H9 (cell line): ENCODE results near the gene UNC13D. TPM values are rescaled to one million over a fixed set of nuclear protein-coding genes. Genes with fewer than 3 reads are reported as not detected.

ENCODE experiments used
- DNase-seq: peaks from one replicate; pipeline ENCODE4 v3.0.0-alpha.2; 2017
- H2AFZ ChIP-seq: one replicate; pipeline ENCODE4 v1.6.1; 2013; ENCODE audit warnings: mild to moderate bottlenecking, low read length, control low read depth, moderate library complexity
- H2AK5ac ChIP-seq: 2 replicates; pipeline ENCODE4 v1.6.1; 2013; ENCODE audit warnings: low read length, control low read depth, mixed read lengths; ENCODE audit not compliant: insufficient read length
- H2BK120ac ChIP-seq: one replicate; pipeline ENCODE4 v1.6.1; 2013; ENCODE audit warnings: low read depth, mild to moderate bottlenecking, low read length, control low read depth, inconsistent platforms; ENCODE audit not compliant: poor library complexity, severe bottlenecking
- H2BK12ac ChIP-seq: 2 replicates; pipeline ENCODE4 v1.6.1; 2013; ENCODE audit warnings: low read length, control low read depth, mixed read lengths, low read depth; ENCODE audit not compliant: insufficient read length
- H2BK15ac ChIP-seq: 2 replicates; pipeline ENCODE4 v1.6.1; 2013; ENCODE audit warnings: low read depth, low read length, control low read depth
- H2BK20ac ChIP-seq: one replicate; pipeline ENCODE4 v1.6.1; 2013; ENCODE audit warnings: low read depth, mild to moderate bottlenecking, low read length, control low read depth, inconsistent platforms; ENCODE audit not compliant: poor library complexity, severe bottlenecking
- H2BK5ac ChIP-seq: 2 replicates; pipeline ENCODE4 v1.6.1; 2013; ENCODE audit warnings: low read length, control low read depth, mixed read lengths; ENCODE audit not compliant: insufficient read length
- H3K14ac ChIP-seq: 2 replicates; pipeline ENCODE4 v1.6.1; 2013; ENCODE audit warnings: low read length, control low read depth; ENCODE audit not compliant: insufficient read depth
- H3K18ac ChIP-seq: 2 replicates; pipeline ENCODE4 v1.6.1; 2013; ENCODE audit warnings: low read depth, mild to moderate bottlenecking, mixed read lengths, low read length, control low read depth; ENCODE audit not compliant: insufficient read length
- H3K23ac ChIP-seq: 2 replicates; pipeline ENCODE4 v1.6.1; 2013; ENCODE audit warnings: low read length, control low read depth, mixed read lengths, low read depth; ENCODE audit not compliant: insufficient read length
- H3K23me2 ChIP-seq: 2 replicates; pipeline ENCODE4 v1.6.1; 2013; ENCODE audit warnings: low read depth, mild to moderate bottlenecking, mixed read lengths, low read length, control low read depth; ENCODE audit not compliant: insufficient read length, poor library complexity, severe bottlenecking
- H3K27ac ChIP-seq: 2 replicates; pipeline ENCODE4 v1.5.1; 2013; ENCODE audit warnings: low read length, control low read depth, mixed read lengths, low read depth; ENCODE audit not compliant: insufficient read length
- H3K27me3 ChIP-seq: 2 replicates; pipeline ENCODE4 v1.6.1; 2013; ENCODE audit warnings: low read length, control low read depth, inconsistent platforms; ENCODE audit not compliant: insufficient read depth
- H3K4ac ChIP-seq: 2 replicates; pipeline ENCODE4 v1.6.1; 2013; ENCODE audit warnings: low read depth, mild to moderate bottlenecking, control low read depth, inconsistent platforms, low read length, moderate library complexity
- H3K4me1 ChIP-seq: 2 replicates; pipeline ENCODE4 v1.6.1; 2013; ENCODE audit warnings: low read length, control low read depth, inconsistent platforms; ENCODE audit not compliant: insufficient read depth
- H3K4me2 ChIP-seq: 2 replicates; pipeline ENCODE4 v1.6.1; 2013; ENCODE audit warnings: low read length, control low read depth, mixed read lengths; ENCODE audit not compliant: insufficient read length, insufficient read depth
- H3K56ac ChIP-seq: 2 replicates; pipeline ENCODE4 v1.6.1; 2013; ENCODE audit warnings: low read depth, mild to moderate bottlenecking, mixed read lengths, low read length, control low read depth; ENCODE audit not compliant: insufficient read length
- H3K79me1 ChIP-seq: 2 replicates; pipeline ENCODE4 v1.6.1; 2013; ENCODE audit warnings: low read depth, mild to moderate bottlenecking, moderate library complexity, low read length, control low read depth, inconsistent platforms; ENCODE audit not compliant: insufficient read depth, poor library complexity, severe bottlenecking
- H3K79me2 ChIP-seq: 2 replicates; pipeline ENCODE4 v1.6.1; 2013; ENCODE audit warnings: low read length, control low read depth, inconsistent platforms; ENCODE audit not compliant: insufficient read depth
- H3K9ac ChIP-seq: 2 replicates; pipeline ENCODE4 v1.6.1; 2013; ENCODE audit warnings: low read length, control low read depth, mixed read lengths; ENCODE audit not compliant: insufficient read length; ENCODE audit errors: extremely low read depth
- H3K9me3 ChIP-seq: one replicate; pipeline ENCODE4 v1.6.1; 2013; ENCODE audit warnings: low read depth, low read length, inconsistent platforms; ENCODE audit not compliant: control insufficient read depth
- H3T11ph ChIP-seq: one replicate; pipeline ENCODE4 v1.6.1; 2013; ENCODE audit warnings: mild to moderate bottlenecking, low read length, control low read depth, inconsistent platforms
- H4K20me1 ChIP-seq: one replicate; pipeline ENCODE4 v1.6.1; 2013; ENCODE audit not compliant: control insufficient read depth, insufficient read length, insufficient read depth
- H4K5ac ChIP-seq: 2 replicates; pipeline ENCODE4 v1.6.1; 2013; ENCODE audit warnings: low read depth, mild to moderate bottlenecking, mixed read lengths, low read length, control low read depth; ENCODE audit not compliant: insufficient read length
- H4K8ac ChIP-seq: replicated peaks from 2 replicates; pipeline ENCODE4 v1.6.1; 2013; ENCODE audit warnings: low read length, control low read depth, mixed read lengths, low read depth; ENCODE audit not compliant: insufficient read length
- H4K91ac ChIP-seq: 2 replicates; pipeline ENCODE4 v1.6.1; 2013; ENCODE audit warnings: low read depth, mild to moderate bottlenecking, moderate library complexity, mixed read lengths, low read length, control low read depth; ENCODE audit not compliant: insufficient read length
- H3K27ac Mint-ChIP-seq, 3 experiments: 2 replicates in 2 of 3; 3 replicates in 1 of 3; pipeline ENCODE4 v1.8.0; 2020 to 2021; ENCODE audit warnings: mixed read lengths in 3 of 3, mild to moderate bottlenecking in 1 of 3, moderate library complexity in 1 of 3
- H3K27me3 Mint-ChIP-seq: 2 replicates; pipeline ENCODE4 v1.8.0; 2021; ENCODE audit warnings: low read depth, mild to moderate bottlenecking, moderate library complexity, mixed read lengths
- H3K36me3 Mint-ChIP-seq, 3 experiments: 2 replicates in 2 of 3; 3 replicates in 1 of 3; pipeline ENCODE4 v1.8.0; 2020 to 2021; ENCODE audit warnings: low read depth in 3 of 3, mixed read lengths in 3 of 3; ENCODE audit not compliant: insufficient read depth in 1 of 3
- H3K4me1 Mint-ChIP-seq, 2 experiments: 2 replicates each; pipeline ENCODE4 v1.8.0; 2020; ENCODE audit warnings: mixed read lengths in 2 of 2
- H3K4me3 Mint-ChIP-seq, 2 experiments: 2 replicates in 1 of 2; 3 replicates in 1 of 2; pipeline ENCODE4 v1.8.0; 2020 to 2021; ENCODE audit warnings: mild to moderate bottlenecking in 2 of 2, mixed read lengths in 2 of 2, moderate library complexity in 1 of 2
- H3K9me3 Mint-ChIP-seq, 2 experiments: 2 replicates in 1 of 2; 3 replicates in 1 of 2; pipeline ENCODE4 v1.8.0; 2020; ENCODE audit warnings: mild to moderate bottlenecking in 2 of 2, mixed read lengths in 2 of 2, moderate library complexity in 1 of 2
- WGBS: extraction: QIAGEN DNeasy Blood & Tissue Kit; methylation state at CpG from one replicate; pipeline ENCODE4 v1.1.7; 2013; ENCODE audit warnings: missing lambda C conversion rate, low lambda C conversion rate, mixed read lengths; ENCODE audit not compliant: insufficient read length; ENCODE audit errors: extremely low coverage; 5-methylcytosine and 5-hydroxymethylcytosine counted together
- total RNA-seq: library from RNA; stranded (reverse); gene quantifications from 2 replicates; pipeline ENCODE4 v1.2.1, GENCODE V29; 2021
- TF ChIP-seq, protein P1 (sequence below): fragments of 200-600 bp; sonication (generic); conservative IDR thresholded peaks from 3 replicates; pipeline ENCODE4 v1.8.0; 2021; ENCODE audit warnings: antibody characterized with exemption, mild to moderate bottlenecking

UNC13D gene
- total RNA-seq, 1 experiment from 2014 or later = 6.3 TPM

DNA sequence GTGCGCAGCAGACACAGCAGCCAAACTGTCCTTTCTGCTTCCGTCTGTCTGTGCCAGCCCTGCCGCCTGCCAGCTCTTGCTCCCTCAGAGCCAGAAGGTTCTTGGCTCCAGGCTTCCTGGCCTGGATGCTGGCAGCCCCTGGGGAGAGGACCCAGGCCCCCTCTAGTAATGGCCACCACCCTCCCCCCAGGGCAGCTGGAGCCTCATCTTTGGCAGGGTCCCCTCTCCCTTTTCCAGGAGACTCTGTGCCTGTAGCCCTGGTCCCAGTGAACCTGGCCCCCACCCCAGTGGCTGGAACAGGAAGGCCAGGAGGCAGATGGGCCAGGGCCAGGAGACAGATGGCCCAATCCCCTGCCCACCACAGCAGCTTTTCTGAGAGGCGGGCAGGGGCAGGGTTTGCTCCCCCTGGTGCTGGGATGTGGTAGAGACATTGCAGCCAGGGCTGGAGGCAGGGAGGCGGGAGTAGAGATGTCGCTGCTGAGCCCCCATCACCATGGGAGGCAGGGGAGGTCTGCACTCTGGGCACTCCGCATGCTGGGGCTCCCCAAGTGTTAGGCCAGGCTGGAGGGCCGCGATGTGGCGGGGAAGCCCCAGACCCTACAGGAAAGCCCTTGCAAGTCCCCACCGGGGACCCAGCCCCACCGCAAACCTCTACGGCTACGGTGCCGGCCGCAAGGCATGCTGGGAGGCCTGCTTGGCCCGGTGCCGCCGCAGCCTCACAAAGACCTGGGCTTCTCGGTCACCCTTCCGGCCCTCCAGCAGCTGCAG lies 16.7 kb downstream of the UNC13D start:
- Histone ChIP-seq H2AFZ (no peak overlapping the region), H2AK5ac (no peak overlapping the region), H3K9ac (no peak overlapping the region), H3K79me1 (no peaks in the 10 kb centered on the region), H2BK120ac (no peak overlapping the region), H3K27me3 (no peaks in the 10 kb centered on the region), H3K23me2 (no peaks in the 10 kb centered on the region), H3K4me2 (no peak overlapping the region), H3K14ac (no peak overlapping the region), H3K56ac (no peak overlapping the region), H3K79me2 (no peaks in the 10 kb centered on the region), H2BK5ac (no peak overlapping the region), H3K9me3 (no peaks in the 10 kb centered on the region), H3K27ac (no peak overlapping the region), H4K8ac (no peak overlapping the region), H3K4ac (no peak overlapping the region), H4K20me1 (no peaks in the 10 kb centered on the region), H3K23ac (no peak overlapping the region), H3T11ph (no peak overlapping the region), H4K91ac (no peak overlapping the region), H4K5ac (no peak overlapping the region), H2BK15ac (no peak overlapping the region), H3K18ac (no peak overlapping the region), H2BK12ac (no peak overlapping the region), H2BK20ac (no peak overlapping the region), H3K4me1 (no peaks in the 10 kb centered on the region; the same call in 1 of the 2 replicates)
- peak; percentile 97 for DNase-seq
- H3K4me1 Mint-ChIP-seq = peaks cover 20 to 27% of the 10 kb centered on the region in 2 experiments
- H3K9me3 Mint-ChIP-seq = no peaks in the 10 kb centered on the region
- H3K27me3 Mint-ChIP-seq = no peaks in the 10 kb centered on the region
- WGBS = no CpG with 5 or more reads among the region's 21 CpGs
- H3K36me3 Mint-ChIP-seq = peaks cover 0 to 14% (median 14%) of the 10 kb centered on the region in 3 experiments; a peak in 6 of 7 replicates
- H3K27ac Mint-ChIP-seq = peak overlapping the region in 2 of 3 experiments; percentile 63 to 96; a peak in 3 of 7 replicates
- TF ChIP-seq, protein P1, sequence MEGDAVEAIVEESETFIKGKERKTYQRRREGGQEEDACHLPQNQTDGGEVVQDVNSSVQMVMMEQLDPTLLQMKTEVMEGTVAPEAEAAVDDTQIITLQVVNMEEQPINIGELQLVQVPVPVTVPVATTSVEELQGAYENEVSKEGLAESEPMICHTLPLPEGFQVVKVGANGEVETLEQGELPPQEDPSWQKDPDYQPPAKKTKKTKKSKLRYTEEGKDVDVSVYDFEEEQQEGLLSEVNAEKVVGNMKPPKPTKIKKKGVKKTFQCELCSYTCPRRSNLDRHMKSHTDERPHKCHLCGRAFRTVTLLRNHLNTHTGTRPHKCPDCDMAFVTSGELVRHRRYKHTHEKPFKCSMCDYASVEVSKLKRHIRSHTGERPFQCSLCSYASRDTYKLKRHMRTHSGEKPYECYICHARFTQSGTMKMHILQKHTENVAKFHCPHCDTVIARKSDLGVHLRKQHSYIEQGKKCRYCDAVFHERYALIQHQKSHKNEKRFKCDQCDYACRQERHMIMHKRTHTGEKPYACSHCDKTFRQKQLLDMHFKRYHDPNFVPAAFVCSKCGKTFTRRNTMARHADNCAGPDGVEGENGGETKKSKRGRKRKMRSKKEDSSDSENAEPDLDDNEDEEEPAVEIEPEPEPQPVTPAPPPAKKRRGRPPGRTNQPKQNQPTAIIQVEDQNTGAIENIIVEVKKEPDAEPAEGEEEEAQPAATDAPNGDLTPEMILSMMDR = peak; percentile 91
- peak overlapping the region; percentile 29 to 57; a peak in 3 of 5 replicates for H3K4me3 Mint-ChIP-seq
